ENCODE data around the gene MBD2. TPM values are rescaled to one million over a fixed set of nuclear protein-coding genes. Genes with fewer than 3 reads are reported as not detected.

MBD2 gene
- total and polyA plus RNA-seq, 9 donors = 21.9 to 59.0 (median 45.0) TPM

DNA sequence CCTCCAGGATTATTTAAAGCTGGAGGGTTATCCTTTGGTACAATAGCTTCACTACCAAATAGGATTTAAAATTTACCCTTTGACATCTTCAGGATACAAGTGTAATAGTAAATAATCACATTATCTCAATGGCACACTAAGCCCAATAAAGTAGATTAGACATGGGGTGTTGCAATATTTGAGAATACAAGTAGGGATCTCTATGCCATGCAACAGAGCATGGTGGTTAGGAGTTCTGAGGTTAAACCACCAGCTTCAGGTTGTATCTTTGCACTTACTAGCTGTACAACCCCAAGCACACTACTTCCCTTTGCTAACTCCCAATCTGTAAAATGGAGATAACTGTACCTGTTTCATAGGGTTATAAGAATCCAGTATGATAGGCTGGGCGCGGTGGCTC lies 6.2 kb downstream of the MBD2 start:
- Histone ChIP-seq H3K4me1 (ENCODE audit: insufficient read depth) (peaks cover 3% of the 10 kb centered on the region), H3K27me3 (no peaks in the 10 kb centered on the region), H3K36me3 (no peaks in the 10 kb centered on the region), H3K4me3 (no peak overlapping the region), H3K9me3 (no peaks in the 10 kb centered on the region), H3K27ac (no peak overlapping the region)
- WGBS, 3 donors = 96 to 100% (median 99%) methylated on average over 2 of the region's 2 CpGs
- DNase-seq = no peak
- intact Hi-C loops (cut with DNase I) = no loop called here
- TF ChIP-seq, protein P1, sequence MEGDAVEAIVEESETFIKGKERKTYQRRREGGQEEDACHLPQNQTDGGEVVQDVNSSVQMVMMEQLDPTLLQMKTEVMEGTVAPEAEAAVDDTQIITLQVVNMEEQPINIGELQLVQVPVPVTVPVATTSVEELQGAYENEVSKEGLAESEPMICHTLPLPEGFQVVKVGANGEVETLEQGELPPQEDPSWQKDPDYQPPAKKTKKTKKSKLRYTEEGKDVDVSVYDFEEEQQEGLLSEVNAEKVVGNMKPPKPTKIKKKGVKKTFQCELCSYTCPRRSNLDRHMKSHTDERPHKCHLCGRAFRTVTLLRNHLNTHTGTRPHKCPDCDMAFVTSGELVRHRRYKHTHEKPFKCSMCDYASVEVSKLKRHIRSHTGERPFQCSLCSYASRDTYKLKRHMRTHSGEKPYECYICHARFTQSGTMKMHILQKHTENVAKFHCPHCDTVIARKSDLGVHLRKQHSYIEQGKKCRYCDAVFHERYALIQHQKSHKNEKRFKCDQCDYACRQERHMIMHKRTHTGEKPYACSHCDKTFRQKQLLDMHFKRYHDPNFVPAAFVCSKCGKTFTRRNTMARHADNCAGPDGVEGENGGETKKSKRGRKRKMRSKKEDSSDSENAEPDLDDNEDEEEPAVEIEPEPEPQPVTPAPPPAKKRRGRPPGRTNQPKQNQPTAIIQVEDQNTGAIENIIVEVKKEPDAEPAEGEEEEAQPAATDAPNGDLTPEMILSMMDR (IDR thresholded peaks at IDR 0.05) = no peak
- TF ChIP-seq EP300 (IDR thresholded peaks at IDR 0.05) = no peak

DNA sequence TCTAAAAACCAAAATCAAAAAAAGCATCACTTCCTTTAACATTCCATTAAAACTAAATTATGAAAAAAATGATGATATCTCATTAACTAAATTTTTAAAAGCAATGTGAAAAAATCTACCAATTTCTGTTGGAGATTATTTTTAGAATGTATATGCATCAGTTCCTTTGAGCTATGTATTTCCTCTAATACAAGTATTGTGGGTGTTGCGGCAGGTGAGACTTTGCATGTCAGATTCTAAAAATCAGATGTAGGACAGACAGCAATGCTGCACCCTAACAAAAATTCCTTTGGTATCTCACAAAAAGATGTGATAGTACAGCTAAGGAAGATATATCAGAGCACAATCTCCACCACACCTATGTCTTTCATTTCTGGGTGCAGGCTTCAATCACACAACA lies 6.8 kb downstream of the MBD2 start:
- intact Hi-C loops (cut with DNase I) = no loop called here
- WGBS, 3 donors = 93 to 98% (median 96%) methylated on average over 1 of the region's 1 CpG
- TF ChIP-seq POLR2A (IDR thresholded peaks at IDR 0.05) = no peak
- TF ChIP-seq EP300 (IDR thresholded peaks at IDR 0.05) = no peak
- TF ChIP-seq, protein P1 (IDR thresholded peaks at IDR 0.05) = no peak
- peaks cover 3% of the 10 kb centered on the region for H3K4me1 ChIP-seq (ENCODE audit: insufficient read depth)
- H3K27me3 ChIP-seq = no peaks in the 10 kb centered on the region
- no peak for DNase-seq
- no peaks in the 10 kb centered on the region for H3K9me3 ChIP-seq
- H3K4me3 ChIP-seq = no peak overlapping the region
- no peak overlapping the region for H3K27ac ChIP-seq
- no peaks in the 10 kb centered on the region for H3K36me3 ChIP-seq

DNA sequence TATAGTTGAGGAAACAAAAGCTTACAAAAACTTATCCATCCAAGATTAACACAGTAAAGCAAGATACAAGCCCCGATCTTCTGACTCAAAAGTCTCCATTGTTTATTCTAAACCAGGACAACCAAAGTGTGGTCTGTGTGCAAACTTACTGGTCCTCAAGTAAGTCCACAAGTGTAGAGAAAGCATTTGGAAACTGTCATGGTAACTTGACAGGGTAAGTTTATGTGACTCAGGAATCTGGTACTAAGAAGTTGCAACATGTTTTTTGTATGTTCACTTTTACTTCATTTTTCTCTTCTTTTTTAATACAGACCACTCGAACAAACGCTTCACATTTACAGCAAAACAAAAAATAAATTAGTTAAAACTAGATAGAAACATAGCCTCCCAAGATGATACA lies 9.4 kb downstream of the MBD2 start:
- no peak overlapping the region for H3K4me3 ChIP-seq
- no peaks in the 10 kb centered on the region for H3K27me3 ChIP-seq
- H3K9me3 ChIP-seq = no peaks in the 10 kb centered on the region
- no peak for DNase-seq
- 76 to 92% (median 78%) methylated on average over 3 of the region's 3 CpGs for WGBS, 3 donors
- H3K27ac ChIP-seq = no peak overlapping the region
- no peaks in the 10 kb centered on the region for H3K4me1 ChIP-seq (ENCODE audit: insufficient read depth)
- TF ChIP-seq POLR2A (IDR thresholded peaks at IDR 0.05) = no peak
- TF ChIP-seq, protein P1 (IDR thresholded peaks at IDR 0.05) = no peak
- TF ChIP-seq EP300 (IDR thresholded peaks at IDR 0.05) = no peak
- H3K36me3 ChIP-seq = no peaks in the 10 kb centered on the region
- intact Hi-C loops (cut with DNase I) = no loop called here

DNA sequence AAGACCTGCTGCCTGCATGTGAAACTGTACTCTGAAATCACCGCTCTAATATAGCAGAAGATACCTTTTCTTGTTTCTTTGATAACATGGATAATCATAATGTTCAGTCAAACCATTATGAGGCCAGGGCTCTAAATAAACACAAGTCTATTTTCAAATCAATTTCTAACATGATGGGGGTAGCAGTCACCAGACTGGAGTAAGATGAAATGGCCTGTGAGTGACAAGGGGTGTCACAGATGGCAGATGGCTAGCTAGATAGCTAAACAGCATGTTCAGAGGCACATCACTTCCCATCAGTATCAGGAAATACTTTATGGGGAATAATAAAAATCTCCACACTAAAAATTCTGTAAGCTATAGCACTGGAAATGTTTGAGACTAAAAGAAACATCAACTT lies 14.0 kb downstream of the MBD2 start:
- no peak overlapping the region for H3K27ac ChIP-seq
- H3K36me3 ChIP-seq = no peaks in the 10 kb centered on the region
- no peak for DNase-seq
- TF ChIP-seq, protein P1 (IDR thresholded peaks at IDR 0.05) = no peak
- no peak for TF ChIP-seq EP300 (IDR thresholded peaks at IDR 0.05)
- TF ChIP-seq POLR2A (IDR thresholded peaks at IDR 0.05) = no peak
- H3K4me1 ChIP-seq (ENCODE audit: insufficient read depth) = peaks cover 1% of the 10 kb centered on the region
- H3K4me3 ChIP-seq = no peak overlapping the region
- no peaks in the 10 kb centered on the region for H3K9me3 ChIP-seq
- intact Hi-C loops (cut with DNase I) = no loop called here
- 93 to 97% (median 96%) methylated on average over 1 of the region's 1 CpG for WGBS, 3 donors
- no peaks in the 10 kb centered on the region for H3K27me3 ChIP-seq
